PFSK-1 (cell line): ENCODE measurements around the gene GPBP1L1.

Source experiments
- FOXP2 ChIP-seq: optimal IDR thresholded peaks from 2 replicates; pipeline ENCODE3; 2011; ENCODE audit warnings: borderline replicate concordance, control low read depth, inconsistent platforms; ENCODE audit not compliant: insufficient read depth; ENCODE audit errors: extremely low read length, extremely low read depth
- POLR2AphosphoS5 ChIP-seq: IDR thresholded peaks from 2 replicates; pipeline ENCODE4 v1.6.1; 2012; ENCODE audit warnings: low read depth, mild to moderate bottlenecking, control low read depth, low read length, moderate library complexity
- SIN3A ChIP-seq: IDR thresholded peaks from 2 replicates; pipeline ENCODE4 v1.6.1; 2012; ENCODE audit warnings: mild to moderate bottlenecking, low read length, moderate library complexity, borderline replicate concordance; ENCODE audit not compliant: insufficient read depth
- TAF1 ChIP-seq: IDR thresholded peaks from 2 replicates; pipeline ENCODE4 v1.6.1; 2012; ENCODE audit warnings: low read length, control low read depth, borderline replicate concordance; ENCODE audit not compliant: insufficient read depth
- TF ChIP-seq, protein P1 (sequence below), 2 experiments: IDR thresholded peaks; 2 replicates each; pipeline versions ENCODE4 v1.6.1 to v1.8.0; 2011 to 2012; ENCODE audit warnings: low read depth in 2 of 2, low read length in 2 of 2, control low read depth in 1 of 2, inconsistent platforms in 1 of 2, mild to moderate bottlenecking in 1 of 2, moderate library complexity in 1 of 2; ENCODE audit not compliant: insufficient read depth in 1 of 2

The GPBP1L1 gene

DNA sequence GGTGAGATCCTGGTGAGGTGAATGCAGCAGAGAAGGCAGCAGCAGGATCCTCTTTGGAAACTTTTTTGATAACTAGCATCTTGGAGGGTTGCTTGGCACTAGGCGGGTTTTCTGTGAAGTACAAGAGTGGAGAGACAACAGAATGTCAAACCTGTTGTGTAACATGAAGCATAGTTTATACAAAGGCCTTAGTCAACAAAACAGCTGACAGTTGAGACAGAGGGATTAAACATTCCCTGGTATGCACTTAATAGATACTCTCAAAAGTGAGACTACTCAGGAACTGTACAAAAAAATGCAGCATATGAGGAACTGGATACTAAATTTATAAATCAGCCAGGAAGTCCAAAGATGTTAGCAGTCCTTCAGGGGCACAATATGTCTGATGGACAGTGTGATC is 46.0 kb downstream of the GPBP1L1 start:
- TF ChIP-seq FOXP2, result no peak
- TF ChIP-seq, protein P1, sequence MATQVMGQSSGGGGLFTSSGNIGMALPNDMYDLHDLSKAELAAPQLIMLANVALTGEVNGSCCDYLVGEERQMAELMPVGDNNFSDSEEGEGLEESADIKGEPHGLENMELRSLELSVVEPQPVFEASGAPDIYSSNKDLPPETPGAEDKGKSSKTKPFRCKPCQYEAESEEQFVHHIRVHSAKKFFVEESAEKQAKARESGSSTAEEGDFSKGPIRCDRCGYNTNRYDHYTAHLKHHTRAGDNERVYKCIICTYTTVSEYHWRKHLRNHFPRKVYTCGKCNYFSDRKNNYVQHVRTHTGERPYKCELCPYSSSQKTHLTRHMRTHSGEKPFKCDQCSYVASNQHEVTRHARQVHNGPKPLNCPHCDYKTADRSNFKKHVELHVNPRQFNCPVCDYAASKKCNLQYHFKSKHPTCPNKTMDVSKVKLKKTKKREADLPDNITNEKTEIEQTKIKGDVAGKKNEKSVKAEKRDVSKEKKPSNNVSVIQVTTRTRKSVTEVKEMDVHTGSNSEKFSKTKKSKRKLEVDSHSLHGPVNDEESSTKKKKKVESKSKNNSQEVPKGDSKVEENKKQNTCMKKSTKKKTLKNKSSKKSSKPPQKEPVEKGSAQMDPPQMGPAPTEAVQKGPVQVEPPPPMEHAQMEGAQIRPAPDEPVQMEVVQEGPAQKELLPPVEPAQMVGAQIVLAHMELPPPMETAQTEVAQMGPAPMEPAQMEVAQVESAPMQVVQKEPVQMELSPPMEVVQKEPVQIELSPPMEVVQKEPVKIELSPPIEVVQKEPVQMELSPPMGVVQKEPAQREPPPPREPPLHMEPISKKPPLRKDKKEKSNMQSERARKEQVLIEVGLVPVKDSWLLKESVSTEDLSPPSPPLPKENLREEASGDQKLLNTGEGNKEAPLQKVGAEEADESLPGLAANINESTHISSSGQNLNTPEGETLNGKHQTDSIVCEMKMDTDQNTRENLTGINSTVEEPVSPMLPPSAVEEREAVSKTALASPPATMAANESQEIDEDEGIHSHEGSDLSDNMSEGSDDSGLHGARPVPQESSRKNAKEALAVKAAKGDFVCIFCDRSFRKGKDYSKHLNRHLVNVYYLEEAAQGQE (IDR thresholded peaks at IDR 0.05; ENCODE audit: insufficient read depth in 1 of 2, low read depth in 2 of 2, low read length in 2 of 2), result no peak
- no peak for TF ChIP-seq POLR2AphosphoS5
- no peak for TF ChIP-seq SIN3A
- TF ChIP-seq TAF1, result no peak

DNA sequence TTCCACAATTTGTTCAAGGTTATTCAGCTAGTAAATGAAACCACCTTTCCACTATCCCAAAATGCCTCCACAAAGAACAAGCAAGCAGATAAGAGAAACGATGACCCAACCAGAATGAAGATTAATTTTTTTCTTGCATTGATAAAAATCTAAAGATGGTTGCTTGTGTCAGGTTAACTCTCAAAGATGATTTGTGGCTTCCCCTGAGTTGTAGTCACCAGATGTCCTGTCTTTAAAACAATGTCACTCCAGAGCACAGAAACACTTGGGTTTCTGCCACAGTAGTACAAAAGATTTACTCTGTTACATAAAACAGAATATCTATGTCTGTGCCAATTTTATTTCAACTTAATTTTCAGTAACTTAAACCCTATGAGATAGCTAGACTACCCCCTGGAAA is 51.1 kb downstream of the GPBP1L1 start:
- no peak for TF ChIP-seq TAF1
- no peak for TF ChIP-seq FOXP2
- TF ChIP-seq POLR2AphosphoS5, result no peak
- TF ChIP-seq, protein P1 (IDR thresholded peaks at IDR 0.05; ENCODE audit: insufficient read depth in 1 of 2, low read depth in 2 of 2, low read length in 2 of 2), result no peak
- TF ChIP-seq SIN3A, result no peak

DNA sequence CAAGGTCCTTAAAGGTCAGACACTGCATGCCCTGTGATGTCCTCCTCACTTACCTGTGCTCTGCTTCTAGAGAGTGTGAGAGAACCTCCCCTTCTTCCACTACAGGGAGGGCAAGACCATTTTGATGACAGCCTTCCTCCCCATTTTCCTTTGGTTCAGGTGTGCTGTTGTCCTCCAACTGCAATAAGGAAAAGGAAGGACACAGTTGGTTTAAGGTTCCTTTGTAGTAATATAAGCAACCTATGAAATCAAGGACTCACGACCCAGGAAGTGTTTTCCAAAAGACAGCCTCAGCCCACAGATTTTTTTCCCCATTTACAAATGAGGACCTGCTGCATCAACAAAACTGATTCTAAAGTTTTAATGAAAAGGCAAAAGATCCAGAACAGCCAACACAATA is 55.9 kb downstream of the GPBP1L1 start:
- TF ChIP-seq TAF1 (no peak), SIN3A (no peak), POLR2AphosphoS5 (no peak), FOXP2 (no peak)
- TF ChIP-seq, protein P1 (IDR thresholded peaks at IDR 0.05; ENCODE audit: insufficient read depth in 1 of 2, low read depth in 2 of 2, low read length in 2 of 2), result no peak

DNA sequence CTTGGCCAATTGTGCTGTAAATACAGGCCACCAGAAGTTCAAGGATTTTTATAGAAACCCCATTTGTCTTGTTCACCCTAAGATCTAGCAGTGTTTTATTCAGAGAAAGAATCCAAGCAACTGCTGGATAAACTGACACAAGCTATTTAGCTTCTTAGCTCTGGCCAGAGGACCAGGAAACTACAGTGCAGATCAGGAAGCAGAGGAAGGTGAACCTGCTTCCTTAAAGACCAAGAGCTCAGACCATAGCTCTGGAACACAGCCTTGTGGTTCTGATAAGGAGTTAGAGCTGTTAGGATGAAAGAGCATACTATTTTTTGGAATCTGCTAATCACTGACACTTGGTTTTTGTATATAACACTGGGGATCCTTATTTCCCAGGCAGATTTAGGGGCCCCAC is 57.3 kb downstream of the GPBP1L1 start:
- TF ChIP-seq, protein P1 (IDR thresholded peaks at IDR 0.05; ENCODE audit: insufficient read depth in 1 of 2, low read depth in 2 of 2, low read length in 2 of 2), result no peak
- TF ChIP-seq FOXP2 (no peak), POLR2AphosphoS5 (no peak), SIN3A (no peak), TAF1 (no peak)

DNA sequence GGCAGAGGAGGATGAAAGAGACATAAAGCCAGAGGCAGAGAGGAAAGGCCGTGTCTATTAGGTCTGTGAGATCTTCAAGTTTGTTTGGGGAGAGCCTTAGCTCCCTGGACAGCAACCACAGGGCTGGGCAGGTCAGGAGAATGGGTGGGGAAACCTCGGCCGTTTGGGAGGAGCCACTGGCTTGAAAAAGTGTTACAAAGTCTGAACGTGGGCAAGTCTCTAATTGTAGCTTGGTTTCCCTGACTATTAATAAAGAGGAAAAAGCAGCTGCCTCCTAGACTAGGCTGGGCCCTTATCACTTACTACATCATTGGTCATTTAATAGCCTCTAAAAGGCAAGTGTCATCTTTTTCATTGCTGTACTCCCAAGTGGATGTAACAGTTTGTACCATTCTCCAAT is 62.4 kb downstream of the GPBP1L1 start, which contains the start of gene CCDC17:
Gene CCDC17 (minus strand): TSS at position 83 of the 400 bp plus-strand sequence. CDS start 145 bp downstream, outside the sequence.
- TF ChIP-seq TAF1, result no peak
- TF ChIP-seq, protein P1 (IDR thresholded peaks at IDR 0.05; ENCODE audit: insufficient read depth in 1 of 2, low read depth in 2 of 2, low read length in 2 of 2), result peak in 1 of 2 experiments; percentile 55; a peak in 1 of 4 replicates
- no peak for TF ChIP-seq SIN3A
- TF ChIP-seq FOXP2, result no peak
- TF ChIP-seq POLR2AphosphoS5, result peak; percentile 13; the same call in 1 of the 2 replicates
